GM12878 (cell line): ENCODE measurements around the gene LEUTX. TPM values are rescaled to one million over a fixed set of nuclear protein-coding genes. Genes with fewer than 3 reads are reported as not detected.

ENCODE experiments used
- ATAC-seq: fragments of 200-7000 bp; cut with Tn5 transposase; 3 replicates; pipeline ENCODE4 v1.9.1; 2020; ENCODE audit warnings: mild to moderate bottlenecking, moderate library complexity
- BruUV-seq: library from RNA; stranded (reverse); fragments of 400-500 nt; replicated peaks from 2 replicates; lab custom pipeline; 2021; lab: Mats Ljungman, UMichigan
- CTCF ChIA-PET: fragments of 300-600 bp; sonication (Branson Sonifier 250); formaldehyde crosslinking; extraction: SDS; loops from one replicate; lab custom pipeline; 2021; ENCODE audit warnings: inconsistent platforms; lab: Yijun Ruan, JAX
- POLR2A ChIA-PET: fragments of 350-600 bp; formaldehyde crosslinking; extraction: SDS; loops from one replicate; lab custom pipeline; 2021; ENCODE audit warnings: inconsistent platforms; lab: Charles Lee
- RAD21 ChIA-PET: fragments of 300-600 bp; sonication (Branson Sonifier 250); formaldehyde crosslinking; loops from one replicate; lab custom pipeline; 2023; ENCODE audit warnings: antibody characterized with exemption; ENCODE audit not compliant: unreplicated experiment; lab: Charles Lee
- SMC1A ChIA-PET: fragments of 300-600 bp; sonication (Branson Sonifier 250); formaldehyde crosslinking; loops from one replicate; lab custom pipeline; 2023; ENCODE audit not compliant: unreplicated experiment, uncharacterized antibody; lab: Charles Lee
- DNase-seq: peaks from one replicate; pipeline ENCODE4 v3.0.0-alpha.2; 2011; ENCODE audit warnings: low read depth, low spot score
- FAIRE-seq: peaks from 3 replicates; lab custom pipeline; 2011; peaks lifted over from hg19 to GRCh38; lab: Jason Lieb, UNC
- H2AFZ ChIP-seq: 2 replicates; pipeline ENCODE4 v1.6.0; 2011; ENCODE audit warnings: low read depth, low read length, control low read depth; ENCODE audit not compliant: control insufficient read depth
- H3K27ac ChIP-seq: 2 replicates; pipeline ENCODE4 v1.5.1; 2011; ENCODE audit warnings: control low read depth; ENCODE audit not compliant: control insufficient read depth, insufficient read depth
- H3K27me3 ChIP-seq, 2 experiments: replicated peaks in 1 of 2; 2 replicates each; pipeline versions ENCODE4 v1.6.0 to v1.6.1; 2011; ENCODE audit warnings: low read length in 1 of 2; ENCODE audit not compliant: control insufficient read depth in 2 of 2, insufficient read depth in 2 of 2
- H3K36me3 ChIP-seq, 2 experiments: 2 replicates each; pipeline ENCODE4 v1.5.1; 2011; ENCODE audit warnings: low read length in 1 of 2; ENCODE audit not compliant: control insufficient read depth in 2 of 2, insufficient read depth in 2 of 2
- H3K4me1 ChIP-seq: 2 replicates; pipeline ENCODE4 v1.6.1; 2011; ENCODE audit warnings: mild to moderate bottlenecking, low read length, moderate library complexity, mixed read lengths; ENCODE audit not compliant: control insufficient read depth, insufficient read depth
- H3K4me2 ChIP-seq: 2 replicates; pipeline ENCODE4 v1.6.0; 2011; ENCODE audit warnings: control low read depth; ENCODE audit not compliant: control insufficient read depth, insufficient read depth
- H3K4me3 ChIP-seq: fragments of 200-600 bp; sonication (generic); 2 replicates; pipeline ENCODE4 v1.5.1; 2016
- H3K79me2 ChIP-seq: 2 replicates; pipeline ENCODE4 v1.6.0; 2011; ENCODE audit warnings: low read length; ENCODE audit not compliant: control insufficient read depth, insufficient read depth
- H3K9ac ChIP-seq: 2 replicates; pipeline ENCODE4 v1.8.0; 2011; ENCODE audit warnings: low read length, control low read depth, mixed read lengths; ENCODE audit not compliant: control insufficient read depth, insufficient read depth
- H3K9me3 ChIP-seq: replicated peaks from 3 replicates; pipeline ENCODE4 v1.5.1; 2011; ENCODE audit warnings: mild to moderate bottlenecking, low read length; ENCODE audit not compliant: control insufficient read depth, insufficient read depth
- H4K20me1 ChIP-seq: 2 replicates; pipeline ENCODE4 v1.6.0; 2011; ENCODE audit not compliant: control insufficient read depth, insufficient read depth
- CREM ChIP-seq: IDR thresholded peaks from 2 replicates; pipeline ENCODE4 v1.6.1; 2014; ENCODE audit warnings: antibody characterized with exemption, low read depth
- ETV6 ChIP-seq, 2 experiments: fragments of 450-650 bp in 1 of 2; IDR thresholded peaks in 1 of 2; conservative IDR thresholded peaks in 1 of 2; 2 replicates each; pipeline ENCODE4 v1.6.1; 2014; ENCODE audit warnings: antibody characterized with exemption in 1 of 2, borderline replicate concordance in 1 of 2, low read depth in 1 of 2, mild to moderate bottlenecking in 1 of 2, moderate library complexity in 1 of 2
- NFXL1 ChIP-seq: fragments of 450-650 bp; IDR thresholded peaks from 2 replicates; pipeline ENCODE4 v1.6.1; 2017; ENCODE audit warnings: antibody characterized with exemption, mild to moderate bottlenecking, borderline replicate concordance
- NR2C1 ChIP-seq: fragments of 450-650 bp; IDR thresholded peaks from 2 replicates; pipeline ENCODE4 v1.6.1; 2017; ENCODE audit warnings: antibody characterized with exemption, mild to moderate bottlenecking, moderate library complexity
- SMARCA5 ChIP-seq: fragments of 450-650 bp; IDR thresholded peaks from 2 replicates; pipeline ENCODE4 v1.6.1; 2017; ENCODE audit warnings: mild to moderate bottlenecking
- SMC3 ChIP-seq: IDR thresholded peaks from 2 replicates; pipeline ENCODE4 v1.6.1; 2011; ENCODE audit warnings: low read length, improper control_type of control experiment, borderline replicate concordance
- STAT1 ChIP-seq: fragments of 450-650 bp; conservative IDR thresholded peaks from 2 replicates; pipeline ENCODE4 v1.6.1; 2014; ENCODE audit warnings: antibody characterized with exemption, mild to moderate bottlenecking
- WGBS: methylation state at CpG from one replicate; pipeline ENCODE4 v1.1.6; 2016; ENCODE audit warnings: low lambda C conversion rate; ENCODE audit not compliant: insufficient replicate concordance, insufficient coverage; ENCODE audit errors: missing lambda C conversion rate; 5-methylcytosine and 5-hydroxymethylcytosine counted together
- in situ Hi-C: fragments of 300-500 bp; cut with MboI; formaldehyde crosslinking; loops from 9 replicates; pipeline ENCODE4 v1.14.3; 2018; ENCODE audit warnings: mixed read lengths
- intact Hi-C: fragments of 100-400 bp; cut with micrococcal nuclease; formaldehyde crosslinking; loops from one replicate; pipeline ENCODE4 v1.14.2; 2022; ENCODE audit not compliant: unreplicated experiment
- polyA plus RNA-seq, 11 experiments: library from polyadenylated mRNA; depleted of rRNA in 4 of 11; unstranded in 6 of 11; stranded (reverse) in 5 of 11; fragments of >200 nt; fragmentation: Nextera tagmentation in 4 of 11; fragmentation: Illumina TruSeq in 1 of 11; extraction: Ambion mirVana in 4 of 11; extraction: Trizol in 1 of 11; gene quantifications; 1 replicate in 1 of 11; 2 replicates in 10 of 11; pipeline versions ENCODE4 v1.2.1 to v1.2.3, GENCODE V29; 2011 to 2016; ENCODE audit warnings: inconsistent platforms in 2 of 11, missing spikeins in 2 of 11, low read depth in 1 of 11
- total RNA-seq, 4 experiments: library from RNA; depleted of rRNA in 3 of 4; stranded (reverse); fragments of >200 nt in 3 of 4; fragmentation: Illumina TruSeq in 1 of 4; extraction: Trizol in 1 of 4; gene quantifications; 2 replicates each; pipeline versions ENCODE4 v1.2.1 to v1.2.3, GENCODE V29; 2013 to 2021
- TF ChIP-seq, protein P1 (sequence below): fragments of 150-350 bp; IDR thresholded peaks from 2 replicates; pipeline ENCODE4 v1.6.1; 2014; ENCODE audit warnings: mild to moderate bottlenecking, low read depth, low read length
- TF ChIP-seq, protein P2 (sequence below): fragments of 450-650 bp; IDR thresholded peaks from 2 replicates; pipeline ENCODE4 v1.6.1; 2017; ENCODE audit warnings: mild to moderate bottlenecking, low read depth, inconsistent platforms; ENCODE audit not compliant: poor library complexity, severe bottlenecking
- TF ChIP-seq, protein P3 (sequence below): fragments of 450-650 bp; IDR thresholded peaks from 2 replicates; pipeline ENCODE4 v1.6.1; 2017; ENCODE audit warnings: mild to moderate bottlenecking, moderate library complexity
- TF ChIP-seq, protein P4 (sequence below): IDR thresholded peaks from 2 replicates; pipeline ENCODE4 v1.6.1; 2011; ENCODE audit warnings: borderline replicate concordance, low read depth, mild to moderate bottlenecking, moderate library complexity, mixed read lengths, low read length; ENCODE audit not compliant: insufficient read depth; ENCODE audit errors: extremely low read length
- TF ChIP-seq, protein P5 (sequence below), 3 experiments: IDR thresholded peaks in 2 of 3; conservative IDR thresholded peaks in 1 of 3; 2 replicates each; pipeline ENCODE4 v1.5.1; 2011; ENCODE audit warnings: low read depth in 3 of 3, low read length in 3 of 3, mild to moderate bottlenecking in 3 of 3, control low read depth in 2 of 3, moderate library complexity in 2 of 3, inconsistent platforms in 1 of 3, mixed read lengths in 1 of 3; ENCODE audit not compliant: control insufficient read depth in 2 of 3, insufficient read depth in 1 of 3; ENCODE audit errors: extremely low read depth in 1 of 3

LEUTX gene
- total and polyA plus RNA-seq, 10 of the 15 experiments (the other 5 are each of a cell fraction or from before 2014, with no cell fraction given), result 0.29 to 0.46 (median 0.40) TPM; not detected in 4

DNA sequence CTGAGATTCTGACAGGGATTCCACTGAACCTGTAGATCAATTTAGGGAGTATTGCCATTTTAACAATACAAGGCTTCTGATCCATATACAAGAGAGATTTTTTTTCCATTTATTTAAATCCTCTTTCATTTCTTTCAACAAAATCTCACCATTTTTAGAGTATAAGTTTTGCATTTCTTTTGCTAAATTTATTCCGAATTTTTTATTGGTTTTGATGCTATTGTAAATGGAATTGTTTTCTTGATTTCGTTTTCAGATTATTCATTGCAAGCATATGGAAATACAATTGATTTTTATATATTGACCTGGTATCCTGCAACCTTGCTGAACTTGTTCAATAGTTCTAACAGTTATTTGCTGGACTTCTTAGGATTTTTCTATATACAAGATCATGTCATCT is 18.4 kb downstream of the LEUTX start:
- CTCF ChIA-PET, result interaction anchor here (3.1 to 9.2 kb wide), 2 partner anchors 47 to 123 kb away, joined by 13 to 466 read pairs; partner anchors contain the start of gene FBL
- TF ChIP-seq, protein P1, sequence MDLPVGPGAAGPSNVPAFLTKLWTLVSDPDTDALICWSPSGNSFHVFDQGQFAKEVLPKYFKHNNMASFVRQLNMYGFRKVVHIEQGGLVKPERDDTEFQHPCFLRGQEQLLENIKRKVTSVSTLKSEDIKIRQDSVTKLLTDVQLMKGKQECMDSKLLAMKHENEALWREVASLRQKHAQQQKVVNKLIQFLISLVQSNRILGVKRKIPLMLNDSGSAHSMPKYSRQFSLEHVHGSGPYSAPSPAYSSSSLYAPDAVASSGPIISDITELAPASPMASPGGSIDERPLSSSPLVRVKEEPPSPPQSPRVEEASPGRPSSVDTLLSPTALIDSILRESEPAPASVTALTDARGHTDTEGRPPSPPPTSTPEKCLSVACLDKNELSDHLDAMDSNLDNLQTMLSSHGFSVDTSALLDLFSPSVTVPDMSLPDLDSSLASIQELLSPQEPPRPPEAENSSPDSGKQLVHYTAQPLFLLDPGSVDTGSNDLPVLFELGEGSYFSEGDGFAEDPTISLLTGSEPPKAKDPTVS, result no peak
- TF ChIP-seq ETV6 (conservative IDR thresholded peaks at IDR 0.05 in 1 of 2, IDR thresholded peaks at IDR 0.05 in 1 of 2; ENCODE audit: borderline replicate concordance in 1 of 2, low read depth in 1 of 2) (no peak), STAT1 (no peak), SMC3 (no peak), CREM (no peak), NFXL1 (no peak), NR2C1 (no peak), SMARCA5 (no peak)
- TF ChIP-seq, protein P2, sequence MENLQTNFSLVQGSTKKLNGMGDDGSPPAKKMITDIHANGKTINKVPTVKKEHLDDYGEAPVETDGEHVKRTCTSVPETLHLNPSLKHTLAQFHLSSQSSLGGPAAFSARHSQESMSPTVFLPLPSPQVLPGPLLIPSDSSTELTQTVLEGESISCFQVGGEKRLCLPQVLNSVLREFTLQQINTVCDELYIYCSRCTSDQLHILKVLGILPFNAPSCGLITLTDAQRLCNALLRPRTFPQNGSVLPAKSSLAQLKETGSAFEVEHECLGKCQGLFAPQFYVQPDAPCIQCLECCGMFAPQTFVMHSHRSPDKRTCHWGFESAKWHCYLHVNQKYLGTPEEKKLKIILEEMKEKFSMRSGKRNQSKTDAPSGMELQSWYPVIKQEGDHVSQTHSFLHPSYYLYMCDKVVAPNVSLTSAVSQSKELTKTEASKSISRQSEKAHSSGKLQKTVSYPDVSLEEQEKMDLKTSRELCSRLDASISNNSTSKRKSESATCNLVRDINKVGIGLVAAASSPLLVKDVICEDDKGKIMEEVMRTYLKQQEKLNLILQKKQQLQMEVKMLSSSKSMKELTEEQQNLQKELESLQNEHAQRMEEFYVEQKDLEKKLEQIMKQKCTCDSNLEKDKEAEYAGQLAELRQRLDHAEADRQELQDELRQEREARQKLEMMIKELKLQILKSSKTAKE, result no peak
- TF ChIP-seq, protein P3, sequence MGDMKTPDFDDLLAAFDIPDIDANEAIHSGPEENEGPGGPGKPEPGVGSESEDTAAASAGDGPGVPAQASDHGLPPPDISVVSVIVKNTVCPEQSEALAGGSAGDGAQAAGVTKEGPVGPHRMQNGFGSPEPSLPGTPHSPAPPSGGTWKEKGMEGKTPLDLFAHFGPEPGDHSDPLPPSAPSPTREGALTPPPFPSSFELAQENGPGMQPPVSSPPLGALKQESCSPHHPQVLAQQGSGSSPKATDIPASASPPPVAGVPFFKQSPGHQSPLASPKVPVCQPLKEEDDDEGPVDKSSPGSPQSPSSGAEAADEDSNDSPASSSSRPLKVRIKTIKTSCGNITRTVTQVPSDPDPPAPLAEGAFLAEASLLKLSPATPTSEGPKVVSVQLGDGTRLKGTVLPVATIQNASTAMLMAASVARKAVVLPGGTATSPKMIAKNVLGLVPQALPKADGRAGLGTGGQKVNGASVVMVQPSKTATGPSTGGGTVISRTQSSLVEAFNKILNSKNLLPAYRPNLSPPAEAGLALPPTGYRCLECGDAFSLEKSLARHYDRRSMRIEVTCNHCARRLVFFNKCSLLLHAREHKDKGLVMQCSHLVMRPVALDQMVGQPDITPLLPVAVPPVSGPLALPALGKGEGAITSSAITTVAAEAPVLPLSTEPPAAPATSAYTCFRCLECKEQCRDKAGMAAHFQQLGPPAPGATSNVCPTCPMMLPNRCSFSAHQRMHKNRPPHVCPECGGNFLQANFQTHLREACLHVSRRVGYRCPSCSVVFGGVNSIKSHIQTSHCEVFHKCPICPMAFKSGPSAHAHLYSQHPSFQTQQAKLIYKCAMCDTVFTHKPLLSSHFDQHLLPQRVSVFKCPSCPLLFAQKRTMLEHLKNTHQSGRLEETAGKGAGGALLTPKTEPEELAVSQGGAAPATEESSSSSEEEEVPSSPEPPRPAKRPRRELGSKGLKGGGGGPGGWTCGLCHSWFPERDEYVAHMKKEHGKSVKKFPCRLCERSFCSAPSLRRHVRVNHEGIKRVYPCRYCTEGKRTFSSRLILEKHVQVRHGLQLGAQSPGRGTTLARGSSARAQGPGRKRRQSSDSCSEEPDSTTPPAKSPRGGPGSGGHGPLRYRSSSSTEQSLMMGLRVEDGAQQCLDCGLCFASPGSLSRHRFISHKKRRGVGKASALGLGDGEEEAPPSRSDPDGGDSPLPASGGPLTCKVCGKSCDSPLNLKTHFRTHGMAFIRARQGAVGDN, result no peak
- TF ChIP-seq, protein P4, sequence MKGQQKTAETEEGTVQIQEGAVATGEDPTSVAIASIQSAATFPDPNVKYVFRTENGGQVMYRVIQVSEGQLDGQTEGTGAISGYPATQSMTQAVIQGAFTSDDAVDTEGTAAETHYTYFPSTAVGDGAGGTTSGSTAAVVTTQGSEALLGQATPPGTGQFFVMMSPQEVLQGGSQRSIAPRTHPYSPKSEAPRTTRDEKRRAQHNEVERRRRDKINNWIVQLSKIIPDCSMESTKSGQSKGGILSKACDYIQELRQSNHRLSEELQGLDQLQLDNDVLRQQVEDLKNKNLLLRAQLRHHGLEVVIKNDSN, result no peak
- TF ChIP-seq, protein P5, sequence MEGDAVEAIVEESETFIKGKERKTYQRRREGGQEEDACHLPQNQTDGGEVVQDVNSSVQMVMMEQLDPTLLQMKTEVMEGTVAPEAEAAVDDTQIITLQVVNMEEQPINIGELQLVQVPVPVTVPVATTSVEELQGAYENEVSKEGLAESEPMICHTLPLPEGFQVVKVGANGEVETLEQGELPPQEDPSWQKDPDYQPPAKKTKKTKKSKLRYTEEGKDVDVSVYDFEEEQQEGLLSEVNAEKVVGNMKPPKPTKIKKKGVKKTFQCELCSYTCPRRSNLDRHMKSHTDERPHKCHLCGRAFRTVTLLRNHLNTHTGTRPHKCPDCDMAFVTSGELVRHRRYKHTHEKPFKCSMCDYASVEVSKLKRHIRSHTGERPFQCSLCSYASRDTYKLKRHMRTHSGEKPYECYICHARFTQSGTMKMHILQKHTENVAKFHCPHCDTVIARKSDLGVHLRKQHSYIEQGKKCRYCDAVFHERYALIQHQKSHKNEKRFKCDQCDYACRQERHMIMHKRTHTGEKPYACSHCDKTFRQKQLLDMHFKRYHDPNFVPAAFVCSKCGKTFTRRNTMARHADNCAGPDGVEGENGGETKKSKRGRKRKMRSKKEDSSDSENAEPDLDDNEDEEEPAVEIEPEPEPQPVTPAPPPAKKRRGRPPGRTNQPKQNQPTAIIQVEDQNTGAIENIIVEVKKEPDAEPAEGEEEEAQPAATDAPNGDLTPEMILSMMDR (IDR thresholded peaks at IDR 0.05 in 2 of 3, conservative IDR thresholded peaks at IDR 0.05 in 1 of 3; ENCODE audit: control insufficient read depth in 2 of 3, extremely low read depth in 1 of 3, insufficient read depth in 1 of 3, low read depth in 3 of 3, low read length in 3 of 3), result no peak

More for the DNA sequence above, 18.4 kb downstream of the LEUTX start:
- Histone ChIP-seq H3K4me1 (peaks cover 16% of the 10 kb centered on the region), H3K27me3 (no peaks in the 10 kb centered on the region), H3K79me2 (no peaks in the 10 kb centered on the region), H3K36me3 (no peaks in the 10 kb centered on the region), H3K4me2 (no peak overlapping the region), H3K4me3 (no peak overlapping the region), H3K27ac (no peak overlapping the region), H3K9ac (no peak overlapping the region), H4K20me1 (no peaks in the 10 kb centered on the region), H3K9me3 (no peaks in the 10 kb centered on the region), H2AFZ (no peak overlapping the region)
- no TSS peak for BruUV-seq
- no peak for FAIRE-seq
- WGBS, result 0% methylated on average over 2 of the region's 2 CpGs
- no peak for ATAC-seq
- ChIA-PET SMC1A (interaction anchor here (1.2 to 12.2 kb wide), 2 partner anchors 47 to 122 kb away, joined by 5 to 309 read pairs; partner anchors contain the start of gene FBL), RAD21 (interaction anchor here (1.3 to 1.6 kb wide), 2 partner anchors 32 to 47 kb away, joined by 4 read pairs; no protein-coding TSS in a partner anchor), POLR2A (interaction anchor here (1.6 to 2.8 kb wide), 3 partner anchors 12 to 49 kb away, joined by 3 to 14 read pairs (median 8); partner anchors contain the start of gene FBL)
- in situ Hi-C loops (no loop called here), intact Hi-C loops (no loop called here)
- no peak for DNase-seq
